ENCODE data around the gene MRPL58. TPM values are rescaled to one million over a fixed set of nuclear protein-coding genes. Genes with fewer than 3 reads are reported as not detected.

MRPL58 gene
- total RNA-seq, 2 experiments from 2014 or later: 75.3 to 84.2 TPM

DNA sequence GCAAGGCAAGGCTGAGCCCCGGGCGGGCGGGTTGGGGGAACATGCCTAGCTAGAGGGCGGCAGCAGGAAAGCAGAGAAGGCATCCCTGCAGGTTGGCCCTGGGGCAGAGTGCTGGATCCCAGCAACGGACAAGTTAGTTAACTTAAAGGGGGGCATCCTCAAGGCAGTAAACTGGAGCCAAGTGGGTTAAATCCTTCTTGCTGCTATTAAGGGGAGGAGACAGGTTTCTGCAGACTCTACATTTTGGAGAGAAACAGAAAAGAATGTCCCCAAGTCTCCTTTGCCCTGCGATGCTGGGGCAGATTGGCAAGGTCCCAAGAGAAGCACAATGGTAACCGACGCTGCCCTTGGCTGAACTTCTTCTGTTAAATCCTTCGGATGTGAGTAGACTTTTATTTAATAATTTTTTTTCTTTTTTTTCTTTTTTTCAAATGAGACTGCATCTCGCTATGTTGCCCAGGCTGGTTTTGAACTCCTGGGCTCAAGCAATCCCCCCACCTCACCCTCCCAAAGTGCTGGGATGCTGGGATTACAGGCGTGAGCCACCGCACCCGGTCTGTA is 20.3 kb downstream of the MRPL58 start:
- Histone ChIP-seq H3K36me3 (ENCODE audit: insufficient read depth, low read length) (no peaks in the 10 kb centered on the region), H3K4me3 (ENCODE audit: low read depth, low read length, poor library complexity, severe bottlenecking) (no peak overlapping the region), H2AFZ (ENCODE audit: low read length) (no peak overlapping the region), H3K27ac (ENCODE audit: low read depth, low read length, poor library complexity, severe bottlenecking) (no peak overlapping the region), H3K9me3 (ENCODE audit: low read length) (0 out of 2 replicates have a peak, but pooled peaks cover 6% of the 10 kb centered on the region), H3K4me2 (ENCODE audit: low read length) (peak overlapping the region; percentile 58; the same call in 1 of the 2 replicates), H4K20me1 (ENCODE audit: insufficient read depth, low read length) (no peaks in the 10 kb centered on the region), H3K9me2 (ENCODE audit: insufficient read depth, low read length) (no peaks in the 10 kb centered on the region), H3K79me2 (ENCODE audit: insufficient read depth, low read depth, low read length) (no peaks in the 10 kb centered on the region), H3K4me1 (ENCODE audit: insufficient read depth, low read length, poor library complexity, severe bottlenecking) (peaks cover 13% of the 10 kb centered on the region)
- CTCF ChIA-PET (ENCODE audit: unreplicated experiment): no interaction called here
- no TSS peak for BruUV-seq (replicated peaks)
- POLR2A ChIA-PET: interaction anchor here (1.9 kb wide), 1 partner anchor 20 kb away, joined by 6 read pairs; the partner anchor contains the start of gene MRPL58
- intact Hi-C loops (cut with micrococcal nuclease; ENCODE audit: unreplicated experiment): no loop called here
- TF ChIP-seq, protein P1, sequence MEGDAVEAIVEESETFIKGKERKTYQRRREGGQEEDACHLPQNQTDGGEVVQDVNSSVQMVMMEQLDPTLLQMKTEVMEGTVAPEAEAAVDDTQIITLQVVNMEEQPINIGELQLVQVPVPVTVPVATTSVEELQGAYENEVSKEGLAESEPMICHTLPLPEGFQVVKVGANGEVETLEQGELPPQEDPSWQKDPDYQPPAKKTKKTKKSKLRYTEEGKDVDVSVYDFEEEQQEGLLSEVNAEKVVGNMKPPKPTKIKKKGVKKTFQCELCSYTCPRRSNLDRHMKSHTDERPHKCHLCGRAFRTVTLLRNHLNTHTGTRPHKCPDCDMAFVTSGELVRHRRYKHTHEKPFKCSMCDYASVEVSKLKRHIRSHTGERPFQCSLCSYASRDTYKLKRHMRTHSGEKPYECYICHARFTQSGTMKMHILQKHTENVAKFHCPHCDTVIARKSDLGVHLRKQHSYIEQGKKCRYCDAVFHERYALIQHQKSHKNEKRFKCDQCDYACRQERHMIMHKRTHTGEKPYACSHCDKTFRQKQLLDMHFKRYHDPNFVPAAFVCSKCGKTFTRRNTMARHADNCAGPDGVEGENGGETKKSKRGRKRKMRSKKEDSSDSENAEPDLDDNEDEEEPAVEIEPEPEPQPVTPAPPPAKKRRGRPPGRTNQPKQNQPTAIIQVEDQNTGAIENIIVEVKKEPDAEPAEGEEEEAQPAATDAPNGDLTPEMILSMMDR (conservative IDR thresholded peaks at IDR 0.05; ENCODE audit: low read length): no peak
- no peak for TF ChIP-seq EZH2phosphoT487 (IDR thresholded peaks at IDR 0.05; ENCODE audit: borderline replicate concordance, low read depth, low read length)
- no peak for DNase-seq (ENCODE audit: low spot score)

GRCh38 chr17:75033346-75034235 is 21.1 kb downstream of the MRPL58 start:
- Histone ChIP-seq H3K79me2 (ENCODE audit: insufficient read depth, low read depth, low read length) (no peaks in the 10 kb centered on the region), H4K20me1 (ENCODE audit: insufficient read depth, low read length) (no peaks in the 10 kb centered on the region), H3K4me2 (ENCODE audit: low read length) (peak overlapping the region; percentile 58), H3K27ac (ENCODE audit: low read depth, low read length, poor library complexity, severe bottlenecking) (no peak overlapping the region), H2AFZ (ENCODE audit: low read length) (no peak overlapping the region; the same call in 1 of the 2 replicates), H3K4me1 (ENCODE audit: insufficient read depth, low read length, poor library complexity, severe bottlenecking) (peaks cover 13% of the 10 kb centered on the region), H3K36me3 (ENCODE audit: insufficient read depth, low read length) (peaks cover 5% of the 10 kb centered on the region), H3K4me3 (ENCODE audit: low read depth, low read length, poor library complexity, severe bottlenecking) (peak overlapping the region; percentile 56), H3K9me2 (ENCODE audit: insufficient read depth, low read length) (no peaks in the 10 kb centered on the region), H3K9me3 (ENCODE audit: low read length) (0 out of 2 replicates have a peak, but pooled peaks cover 6% of the 10 kb centered on the region)
- ChIA-PET POLR2A (interaction anchor here (0.9 kb wide), 1 partner anchor 21 kb away, joined by 4 read pairs; the partner anchor contains the start of gene MRPL58), CTCF (ENCODE audit: unreplicated experiment) (no interaction called here)
- TF ChIP-seq, protein P1 (conservative IDR thresholded peaks at IDR 0.05; ENCODE audit: low read length): no peak
- no peak for TF ChIP-seq EZH2phosphoT487 (IDR thresholded peaks at IDR 0.05; ENCODE audit: borderline replicate concordance, low read depth, low read length)
- DNase-seq (ENCODE audit: low spot score): peak; percentile 62
- intact Hi-C loops (cut with micrococcal nuclease; ENCODE audit: unreplicated experiment): no loop called here
- BruUV-seq (replicated peaks): no TSS peak

Data from OCI-LY7 (cell line).